Measurements from ENCODE around the gene ANKRD52.

The ANKRD52 gene

DNA sequence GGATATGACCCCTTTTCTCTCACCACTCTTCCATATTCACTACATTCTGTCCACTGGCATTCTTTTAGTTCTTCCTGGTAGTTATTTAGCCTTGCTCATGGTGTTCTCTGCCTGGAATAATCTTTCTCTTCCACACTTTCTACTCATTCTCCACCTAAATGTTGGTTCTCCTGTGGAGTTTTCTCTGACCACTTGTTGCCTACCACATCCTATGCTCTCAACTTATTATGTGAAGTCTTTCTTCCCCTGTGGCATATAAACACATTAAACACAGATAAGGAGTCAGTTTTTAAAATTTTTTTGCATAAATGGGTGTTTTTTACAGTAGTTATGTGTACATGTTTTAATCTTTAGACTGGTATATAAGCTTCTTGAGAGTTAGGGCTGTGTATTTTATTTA, 65.6 kb downstream of the ANKRD52 start:
- no peak overlapping the region for H3K9ac ChIP-seq (ENCODE audit: low read length)
- no peaks in the 10 kb centered on the region for H3K36me3 ChIP-seq (replicated peaks; ENCODE audit: low read depth, low read length)
- peaks cover 16% of the 10 kb centered on the region for H3K79me2 ChIP-seq (ENCODE audit: low read length)
- no peaks in the 10 kb centered on the region for H3K9me3 ChIP-seq (ENCODE audit: insufficient read depth, low read length)
- no peak for TF ChIP-seq EZH2phosphoT487 (IDR thresholded peaks at IDR 0.05; ENCODE audit: low read depth)
- TF ChIP-seq, protein P1, sequence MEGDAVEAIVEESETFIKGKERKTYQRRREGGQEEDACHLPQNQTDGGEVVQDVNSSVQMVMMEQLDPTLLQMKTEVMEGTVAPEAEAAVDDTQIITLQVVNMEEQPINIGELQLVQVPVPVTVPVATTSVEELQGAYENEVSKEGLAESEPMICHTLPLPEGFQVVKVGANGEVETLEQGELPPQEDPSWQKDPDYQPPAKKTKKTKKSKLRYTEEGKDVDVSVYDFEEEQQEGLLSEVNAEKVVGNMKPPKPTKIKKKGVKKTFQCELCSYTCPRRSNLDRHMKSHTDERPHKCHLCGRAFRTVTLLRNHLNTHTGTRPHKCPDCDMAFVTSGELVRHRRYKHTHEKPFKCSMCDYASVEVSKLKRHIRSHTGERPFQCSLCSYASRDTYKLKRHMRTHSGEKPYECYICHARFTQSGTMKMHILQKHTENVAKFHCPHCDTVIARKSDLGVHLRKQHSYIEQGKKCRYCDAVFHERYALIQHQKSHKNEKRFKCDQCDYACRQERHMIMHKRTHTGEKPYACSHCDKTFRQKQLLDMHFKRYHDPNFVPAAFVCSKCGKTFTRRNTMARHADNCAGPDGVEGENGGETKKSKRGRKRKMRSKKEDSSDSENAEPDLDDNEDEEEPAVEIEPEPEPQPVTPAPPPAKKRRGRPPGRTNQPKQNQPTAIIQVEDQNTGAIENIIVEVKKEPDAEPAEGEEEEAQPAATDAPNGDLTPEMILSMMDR (IDR thresholded peaks at IDR 0.05; ENCODE audit: low read depth, low read length): no peak
- no peaks in the 10 kb centered on the region for H3K27me3 ChIP-seq (ENCODE audit: low read depth, low read length)
- H3K4me2 ChIP-seq (ENCODE audit: low read length): no peak overlapping the region
- peaks cover 17% of the 10 kb centered on the region for H3K4me1 ChIP-seq (ENCODE audit: low read length)
- 0 out of 2 replicates have a peak overlapping the region, but pooled peaks have one; percentile 43 for H2AFZ ChIP-seq (ENCODE audit: low read depth, low read length)
- H3K27ac ChIP-seq (ENCODE audit: low read length): no peak overlapping the region
- H3K4me3 ChIP-seq (ENCODE audit: low read length): no peak overlapping the region
- peaks cover 6% of the 10 kb centered on the region; the same call in 1 of the 2 replicates for H4K20me1 ChIP-seq (ENCODE audit: insufficient read depth, low read length)

DNA sequence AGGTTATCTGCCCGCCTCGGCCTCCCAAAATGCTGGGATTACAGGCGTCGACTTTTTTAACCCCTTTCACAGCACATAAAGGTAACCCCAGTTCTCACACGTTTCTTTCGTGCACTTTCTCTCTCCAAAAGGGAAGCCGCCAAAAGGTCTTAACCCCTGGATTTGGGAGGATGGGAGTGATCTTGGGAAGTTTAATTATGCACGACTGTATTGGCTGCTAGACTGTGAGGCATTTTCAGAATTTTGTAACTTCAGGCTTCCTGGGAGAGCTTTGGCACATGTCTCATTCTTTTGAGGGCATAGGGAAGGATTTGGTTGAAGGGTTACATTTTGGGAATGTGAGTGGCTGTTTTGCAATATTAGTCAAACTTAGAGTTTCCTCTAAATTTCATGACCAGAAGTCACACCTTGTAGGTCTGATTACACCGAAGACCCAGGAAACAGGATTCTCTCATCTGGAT, 67.5 kb downstream of the ANKRD52 start:
- peaks cover 31% of the 10 kb centered on the region for H3K79me2 ChIP-seq (ENCODE audit: low read length)
- H3K4me2 ChIP-seq (ENCODE audit: low read length): peak overlapping the region; percentile 71
- H3K36me3 ChIP-seq (replicated peaks; ENCODE audit: low read depth, low read length): peaks cover 12% of the 10 kb centered on the region
- H2AFZ ChIP-seq (ENCODE audit: low read depth, low read length): peak overlapping the region; percentile 67
- H3K9ac ChIP-seq (ENCODE audit: low read length): peak overlapping the region; percentile 94
- no peak overlapping the region for H3K27ac ChIP-seq (ENCODE audit: low read length)
- peaks cover 9% of the 10 kb centered on the region; the same call in 1 of the 2 replicates for H4K20me1 ChIP-seq (ENCODE audit: insufficient read depth, low read length)
- TF ChIP-seq, protein P1 (IDR thresholded peaks at IDR 0.05; ENCODE audit: low read depth, low read length): no peak
- TF ChIP-seq EZH2phosphoT487 (IDR thresholded peaks at IDR 0.05; ENCODE audit: low read depth): no peak
- H3K27me3 ChIP-seq (ENCODE audit: low read depth, low read length): no peaks in the 10 kb centered on the region
- H3K4me3 ChIP-seq (ENCODE audit: low read length): peak overlapping the region; percentile 89
- peaks cover 19% of the 10 kb centered on the region for H3K4me1 ChIP-seq (ENCODE audit: low read length)
- no peaks in the 10 kb centered on the region for H3K9me3 ChIP-seq (ENCODE audit: insufficient read depth, low read length)

DNA sequence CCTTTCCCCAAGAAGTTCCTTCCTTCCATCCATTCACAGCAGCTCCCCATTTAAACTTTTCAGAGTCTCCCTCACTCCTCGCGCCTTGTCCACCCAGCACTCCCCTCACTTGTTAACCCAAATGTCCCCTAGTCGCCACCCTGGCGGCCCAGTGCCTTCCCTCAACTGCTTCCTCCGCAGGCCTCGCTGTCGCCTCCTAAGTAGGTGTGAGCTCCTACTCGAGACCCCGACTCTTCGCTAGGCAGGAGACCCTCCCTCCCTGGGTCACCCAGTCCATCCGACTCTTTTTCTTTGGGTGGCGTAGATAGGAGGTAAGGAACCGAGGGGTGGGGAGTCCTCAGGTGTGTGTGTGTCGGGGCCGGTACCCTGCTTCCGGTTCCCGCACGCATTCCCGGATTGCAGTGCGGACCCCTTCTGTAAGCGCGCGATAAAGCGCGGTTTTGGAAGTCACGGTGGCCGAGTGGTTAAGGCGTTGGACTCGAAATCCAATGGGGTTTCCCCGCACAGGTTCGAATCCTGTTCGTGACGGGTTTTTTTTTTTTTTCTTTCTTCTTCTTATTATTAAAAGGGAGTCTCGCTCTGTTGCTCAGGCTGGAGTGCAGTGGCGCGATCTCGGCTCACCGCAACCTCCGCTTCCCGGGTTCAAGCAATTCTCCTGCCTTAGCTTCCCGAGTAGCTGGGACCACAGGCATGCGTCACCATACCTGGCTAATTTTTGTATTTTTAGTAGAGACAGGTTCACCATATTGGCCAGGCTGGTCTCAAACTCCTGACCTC, 68.1 kb downstream of the ANKRD52 start:
- H3K4me1 ChIP-seq (ENCODE audit: low read length): peaks cover 19% of the 10 kb centered on the region
- peaks cover 9% of the 10 kb centered on the region; the same call in 1 of the 2 replicates for H4K20me1 ChIP-seq (ENCODE audit: insufficient read depth, low read length)
- H3K36me3 ChIP-seq (replicated peaks; ENCODE audit: low read depth, low read length): peaks cover 14% of the 10 kb centered on the region
- no peak for TF ChIP-seq EZH2phosphoT487 (IDR thresholded peaks at IDR 0.05; ENCODE audit: low read depth)
- TF ChIP-seq, protein P1 (IDR thresholded peaks at IDR 0.05; ENCODE audit: low read depth, low read length): no peak
- H2AFZ ChIP-seq (ENCODE audit: low read depth, low read length): peak overlapping the region; percentile 96
- H3K4me2 ChIP-seq (ENCODE audit: low read length): peak overlapping the region; percentile 71
- H3K27me3 ChIP-seq (ENCODE audit: low read depth, low read length): no peaks in the 10 kb centered on the region
- no peaks in the 10 kb centered on the region for H3K9me3 ChIP-seq (ENCODE audit: insufficient read depth, low read length)
- H3K9ac ChIP-seq (ENCODE audit: low read length): peak overlapping the region; percentile 94
- H3K4me3 ChIP-seq (ENCODE audit: low read length): peak overlapping the region; percentile 89
- peaks cover 31% of the 10 kb centered on the region for H3K79me2 ChIP-seq (ENCODE audit: low read length)
- H3K27ac ChIP-seq (ENCODE audit: low read length): peak overlapping the region; percentile 74

DNA sequence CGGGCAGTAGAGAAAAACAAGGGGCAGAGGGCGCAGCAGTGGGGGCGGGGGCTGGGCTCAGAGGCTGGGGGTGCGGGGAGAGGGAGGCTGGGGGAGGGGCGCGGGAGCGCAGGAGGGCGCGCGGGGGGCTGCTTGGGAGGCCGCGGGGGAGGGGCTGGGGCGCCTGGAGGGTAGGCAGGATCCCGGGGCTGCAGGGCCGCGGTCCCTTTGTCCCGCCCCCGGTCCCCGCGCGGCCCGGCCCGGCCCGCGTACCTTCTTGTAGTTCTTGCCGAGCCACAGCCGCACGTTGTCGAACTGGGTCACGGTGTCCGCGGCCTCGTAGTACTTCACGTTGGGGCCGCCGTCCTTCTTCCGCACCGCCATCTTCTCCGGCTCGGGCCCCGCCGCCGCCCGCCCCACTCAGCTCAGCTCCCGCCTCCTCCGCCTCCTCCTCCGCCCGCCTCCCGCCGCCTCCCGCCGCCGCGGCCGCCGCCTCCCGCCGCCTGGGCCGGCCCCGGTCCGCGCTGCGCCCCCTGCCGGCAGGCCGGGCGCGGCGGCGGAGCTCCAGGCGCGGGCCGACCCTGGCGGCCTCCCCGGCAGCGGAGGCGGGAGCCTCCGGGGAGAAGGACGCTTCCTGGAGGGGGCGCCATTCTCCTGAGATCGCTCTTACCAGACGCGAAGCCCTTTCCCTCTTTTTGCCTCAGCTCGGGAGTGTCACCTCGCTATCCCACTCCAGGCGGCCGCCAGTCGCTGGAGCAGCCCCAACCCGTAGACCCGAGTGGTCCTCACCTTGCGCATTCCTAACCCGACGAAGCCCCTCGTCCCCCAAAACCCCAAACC, 68.9 kb downstream of the ANKRD52 start, which contains the start of gene SMARCC2:
TSS of gene SMARCC2 (minus strand) at position 385 of the 819 bp plus-strand sequence. CDS start at position 363, 22 bp downstream.
- Histone ChIP-seq H3K79me2 (ENCODE audit: low read length) (peaks cover 31% of the 10 kb centered on the region), H3K4me2 (ENCODE audit: low read length) (peak within 1 kb of the TSS; percentile 95), H4K20me1 (ENCODE audit: insufficient read depth, low read length) (peaks cover 9% of the 10 kb centered on the region; the same call in 1 of the 2 replicates), H3K36me3 (replicated peaks; ENCODE audit: low read depth, low read length) (peaks cover 21% of the 10 kb centered on the region), H2AFZ (ENCODE audit: low read depth, low read length) (peak within 1 kb of the TSS; percentile 96), H3K9ac (ENCODE audit: low read length) (peak within 1 kb of the TSS; percentile 94), H3K27ac (ENCODE audit: low read length) (peak within 1 kb of the TSS; percentile 74), H3K9me3 (ENCODE audit: insufficient read depth, low read length) (no peaks in the 10 kb centered on the region), H3K27me3 (ENCODE audit: low read depth, low read length) (no peaks in the 10 kb centered on the region), H3K4me3 (ENCODE audit: low read length) (peak within 1 kb of the TSS; percentile 89), H3K4me1 (ENCODE audit: low read length) (peaks cover 19% of the 10 kb centered on the region)
- no peak for TF ChIP-seq EZH2phosphoT487 (IDR thresholded peaks at IDR 0.05; ENCODE audit: low read depth)
- TF ChIP-seq, protein P1 (IDR thresholded peaks at IDR 0.05; ENCODE audit: low read depth, low read length): peak; percentile 67

All from OCI-LY3 (cell line).